Measurements from ENCODE around the gene PPP1R18. TPM values are rescaled to one million over a fixed set of nuclear protein-coding genes. Genes with fewer than 3 reads are reported as not detected.
A peak's percentile ranks its signal among the peaks of the same experiment; 100 is the strongest.

The PPP1R18 gene
- total and polyA plus RNA-seq, 9 of the 15 experiments (the other 6 are each of a cell fraction or from before 2014, with no cell fraction given) = 12.0 to 99.2 (median 42.6) TPM

GRCh38 chr6:30626484-30627366, 59.7 kb downstream of the PPP1R18 start, which contains the start of gene ATAT1 (continued):
- peak; percentile 75 for TF ChIP-seq ZBTB40 (IDR thresholded peaks at IDR 0.05)
- TF ChIP-seq ZBTB40 (CRISPR knock-in tag; IDR thresholded peaks at IDR 0.05) = no peak
- no peak for TF ChIP-seq NR4A1 (CRISPR knock-in tag; IDR thresholded peaks at IDR 0.05)
- TF ChIP-seq NR4A1 (tag; IDR thresholded peaks at IDR 0.05) = no peak
- peak; percentile 51 for TF ChIP-seq ZFX (CRISPR knock-in tag; IDR thresholded peaks at IDR 0.05)
- TF ChIP-seq TFE3 (CRISPR knock-in tag; IDR thresholded peaks at IDR 0.05) = no peak
- TF ChIP-seq REST (IDR thresholded peaks at IDR 0.05; ENCODE audit: borderline replicate concordance) = no peak
- TF ChIP-seq REST (CRISPR knock-in tag; IDR thresholded peaks at IDR 0.05; ENCODE audit: low read depth) = peak; percentile 51; the same call in 1 of the 2 replicates
